Sigmoid colon (tissue), 4 donors: ENCODE results near the gene FCHSD2.

Experiments used
- CTCF ChIP-seq, 4 experiments: fragments of 450-650 bp in 3 of 4; fragments of 200-600 bp in 1 of 4; IDR thresholded peaks; one replicate each; pipeline ENCODE4 v1.5.1; 2016 to 2019; ENCODE audit warnings: antibody characterized with exemption in 4 of 4, mild to moderate bottlenecking in 3 of 4, moderate library complexity in 2 of 4
- EP300 ChIP-seq, 4 donors: sonication (generic); formaldehyde crosslinking; IDR thresholded peaks; one replicate each; pipeline ENCODE4 v1.6.1; 2017; ENCODE audit warnings: antibody characterized with exemption in 4 of 4
- POLR2A ChIP-seq, 2 donors: fragments of 450-650 bp; IDR thresholded peaks; one replicate each; pipeline ENCODE4 v1.6.1; 2016; ENCODE audit warnings: antibody characterized with exemption in 2 of 2, mild to moderate bottlenecking in 2 of 2, moderate library complexity in 2 of 2
- POLR2AphosphoS5 ChIP-seq, 4 donors: sonication (generic); formaldehyde crosslinking; IDR thresholded peaks; one replicate each; pipeline ENCODE4 v1.6.1; 2017; ENCODE audit warnings: antibody characterized with exemption in 4 of 4

- TF ChIP-seq POLR2AphosphoS5 (IDR thresholded peaks at IDR 0.05) = no peak
- TF ChIP-seq EP300 (IDR thresholded peaks at IDR 0.05) = no peak
- no peak for TF ChIP-seq CTCF (IDR thresholded peaks at IDR 0.05)
- no peak for TF ChIP-seq POLR2A (IDR thresholded peaks at IDR 0.05)
Measured at GRCh38 chr11:72842126-72842525, 300.0 kb downstream of the FCHSD2 start.
